Endothelial cell of umbilical vein (primary cell): ENCODE measurements around the gene ALDH8A1. TPM values are rescaled to one million over a fixed set of nuclear protein-coding genes. Genes with fewer than 3 reads are reported as not detected.

ENCODE experiments used
- BruUV-seq: library from RNA; stranded (reverse); fragments of 400-500 nt; replicated peaks from 2 replicates; lab custom pipeline; 2021; lab: Mats Ljungman, UMichigan
- CTCF ChIA-PET: fragments of 300-600, 350-600 bp; sonication (Branson Sonifier 250); formaldehyde crosslinking; loops from one replicate; lab custom pipeline; 2021; ENCODE audit warnings: antibody characterized with exemption, inconsistent platforms; lab: Charles Lee
- POLR2A ChIA-PET: fragments of 300-600, 350-600 bp; sonication (Branson Sonifier 250); formaldehyde crosslinking; loops from one replicate; lab custom pipeline; 2021; ENCODE audit warnings: antibody characterized with exemption, inconsistent platforms; lab: Charles Lee
- DNase-seq: peaks from one replicate; pipeline ENCODE4 v3.0.0-alpha.2; 2011; ENCODE audit warnings: low read depth, low spot score
- FAIRE-seq: peaks from 2 replicates; lab custom pipeline; 2011; peaks lifted over from hg19 to GRCh38; lab: Jason Lieb, UNC
- H2AFZ ChIP-seq: 2 replicates; pipeline ENCODE4 v1.6.0; 2012; ENCODE audit warnings: low read depth, low read length, control low read depth, inconsistent platforms
- H3K27ac ChIP-seq: 2 replicates; pipeline ENCODE4 v1.5.1; 2011; ENCODE audit warnings: low read depth, mild to moderate bottlenecking, control low read depth, low read length, moderate library complexity; ENCODE audit not compliant: insufficient read depth
- H3K27me3 ChIP-seq, 2 experiments: 2 replicates each; pipeline versions ENCODE4 v1.6.0 to v1.6.1; 2011; ENCODE audit warnings: low read length in 2 of 2, mixed read lengths in 1 of 2; ENCODE audit not compliant: control insufficient read depth in 2 of 2, insufficient read depth in 2 of 2
- H3K36me3 ChIP-seq, 2 experiments: 2 replicates in 1 of 2; 3 replicates in 1 of 2; pipeline ENCODE4 v1.5.1; 2011; ENCODE audit warnings: low read length in 2 of 2, mild to moderate bottlenecking in 1 of 2, moderate library complexity in 1 of 2; ENCODE audit not compliant: control insufficient read depth in 2 of 2, insufficient read depth in 2 of 2; ENCODE audit errors: extremely low read depth in 1 of 2
- H3K4me1 ChIP-seq: 3 replicates; pipeline ENCODE4 v1.5.1; 2011; ENCODE audit warnings: mild to moderate bottlenecking, low read length; ENCODE audit not compliant: control insufficient read depth, insufficient read depth; ENCODE audit errors: extremely low read depth
- H3K4me2 ChIP-seq: 2 replicates; pipeline ENCODE4 v1.6.1; 2011; ENCODE audit warnings: low read length, control low read depth, mixed read lengths; ENCODE audit not compliant: insufficient read depth
- H3K4me3 ChIP-seq, 3 experiments: fragments of 200-600 bp in 1 of 3; sonication (generic), shearing (Covaris generic) in 1 of 3; replicated peaks in 1 of 3; 2 replicates each; pipeline ENCODE4 v1.5.1; 2011 to 2016; ENCODE audit warnings: control low read depth in 3 of 3, low read length in 3 of 3, mild to moderate bottlenecking in 2 of 3, inconsistent platforms in 1 of 3, low read depth in 1 of 3, moderate library complexity in 1 of 3; ENCODE audit not compliant: insufficient read depth in 1 of 3
- H3K79me2 ChIP-seq: 2 replicates; pipeline ENCODE4 v1.6.0; 2012; ENCODE audit warnings: low read length, inconsistent platforms; ENCODE audit not compliant: control insufficient read depth, insufficient read depth
- H3K9ac ChIP-seq: replicated peaks from 2 replicates; pipeline ENCODE3; 2011; ENCODE audit warnings: low read length, control low read depth; ENCODE audit not compliant: insufficient read depth; ENCODE audit errors: extremely low read depth
- H3K9me1 ChIP-seq: replicated peaks from 3 replicates; pipeline ENCODE4 v1.6.0; 2011; ENCODE audit warnings: mild to moderate bottlenecking, low read length; ENCODE audit not compliant: control insufficient read depth, insufficient read depth; ENCODE audit errors: extremely low read depth
- H3K9me3 ChIP-seq: replicated peaks from 2 replicates; pipeline ENCODE4 v1.5.1; 2012; ENCODE audit warnings: low read length, inconsistent platforms; ENCODE audit not compliant: control insufficient read depth, insufficient read depth
- H4K20me1 ChIP-seq: replicated peaks from 2 replicates; pipeline ENCODE3; 2011; ENCODE audit warnings: mild to moderate bottlenecking, low read length; ENCODE audit not compliant: control insufficient read depth, insufficient read depth; ENCODE audit errors: extremely low read depth
- EZH2 ChIP-seq: IDR thresholded peaks from 2 replicates; pipeline ENCODE4 v1.6.1; 2012; ENCODE audit warnings: borderline replicate concordance, low read depth, mild to moderate bottlenecking, moderate library complexity, low read length, inconsistent platforms; ENCODE audit not compliant: severe bottlenecking
- FOS ChIP-seq: IDR thresholded peaks from 2 replicates; pipeline ENCODE4 v1.6.1; 2011; ENCODE audit warnings: mild to moderate bottlenecking, low read length, moderate library complexity, borderline replicate concordance; ENCODE audit not compliant: insufficient read depth
- GATA2 ChIP-seq: IDR thresholded peaks from 2 replicates; pipeline ENCODE4 v1.7.0; 2011; ENCODE audit warnings: low read depth, mild to moderate bottlenecking, moderate library complexity, mixed read lengths, low read length; ENCODE audit not compliant: insufficient read length, insufficient read depth
- JUN ChIP-seq: IDR thresholded peaks from 2 replicates; pipeline ENCODE4 v1.6.1; 2011; ENCODE audit warnings: borderline replicate concordance, low read depth; ENCODE audit not compliant: insufficient read length, insufficient read depth
- MYC ChIP-seq: IDR thresholded peaks from one replicate; pipeline ENCODE4 v1.6.1; 2011; ENCODE audit warnings: mild to moderate bottlenecking, low read depth, low read length
- POLR2A ChIP-seq: IDR thresholded peaks from 2 replicates; pipeline ENCODE4 v1.6.1; 2012; ENCODE audit warnings: low read depth, mild to moderate bottlenecking, control low read depth, low read length
- POLR2AphosphoS5 ChIP-seq: IDR thresholded peaks from 2 replicates; pipeline ENCODE4 v1.6.1; 2012; ENCODE audit warnings: low read depth, mild to moderate bottlenecking, control low read depth, low read length, moderate library complexity; ENCODE audit not compliant: insufficient read depth
- dilution Hi-C: fragments of 300-500 bp; cut with MboI; formaldehyde crosslinking; loops from one replicate; pipeline ENCODE4 v1.15.0; 2019; ENCODE audit warnings: low sequenced_read_pairs; ENCODE audit not compliant: extremely low pct_ligation_motif_present
- intact Hi-C: fragments of 100-400 bp; cut with micrococcal nuclease; formaldehyde crosslinking; loops from one replicate; pipeline ENCODE4 v1.10.0; 2022
- polyA plus RNA-seq, 4 experiments: library from polyadenylated mRNA; depleted of rRNA in 3 of 4; stranded (reverse) in 3 of 4; unstranded in 1 of 4; fragments of >200 nt; gene quantifications; 2 replicates each; pipeline versions ENCODE4 v1.2.1 to v1.2.3, GENCODE V29; 2011 to 2012; ENCODE audit warnings: missing spikeins in 1 of 4
- total RNA-seq: library from RNA; stranded (reverse); gene quantifications from 2 replicates; pipeline ENCODE4 v1.2.3, GENCODE V29; 2021
- TF ChIP-seq, protein P1 (sequence below): IDR thresholded peaks from 2 replicates; pipeline ENCODE4 v1.6.1; 2011; ENCODE audit not compliant: insufficient read depth, insufficient read length
- TF ChIP-seq, protein P2 (sequence below), 2 donors: IDR thresholded peaks; 1 replicate in 1 of 2; 2 replicates in 1 of 2; pipeline ENCODE4 v1.5.1; 2011; ENCODE audit warnings: low read length in 2 of 2, mild to moderate bottlenecking in 2 of 2, moderate library complexity in 2 of 2, control low read depth in 1 of 2, inconsistent platforms in 1 of 2, low read depth in 1 of 2; ENCODE audit not compliant: insufficient read depth in 1 of 2; ENCODE audit errors: extremely low read depth in 1 of 2

The ALDH8A1 gene
- total and polyA plus RNA-seq, 2 donors (not counting 3 experiments of a cell fraction or from before 2014, with no cell fraction given), result 0.08 to 0.95 TPM

DNA sequence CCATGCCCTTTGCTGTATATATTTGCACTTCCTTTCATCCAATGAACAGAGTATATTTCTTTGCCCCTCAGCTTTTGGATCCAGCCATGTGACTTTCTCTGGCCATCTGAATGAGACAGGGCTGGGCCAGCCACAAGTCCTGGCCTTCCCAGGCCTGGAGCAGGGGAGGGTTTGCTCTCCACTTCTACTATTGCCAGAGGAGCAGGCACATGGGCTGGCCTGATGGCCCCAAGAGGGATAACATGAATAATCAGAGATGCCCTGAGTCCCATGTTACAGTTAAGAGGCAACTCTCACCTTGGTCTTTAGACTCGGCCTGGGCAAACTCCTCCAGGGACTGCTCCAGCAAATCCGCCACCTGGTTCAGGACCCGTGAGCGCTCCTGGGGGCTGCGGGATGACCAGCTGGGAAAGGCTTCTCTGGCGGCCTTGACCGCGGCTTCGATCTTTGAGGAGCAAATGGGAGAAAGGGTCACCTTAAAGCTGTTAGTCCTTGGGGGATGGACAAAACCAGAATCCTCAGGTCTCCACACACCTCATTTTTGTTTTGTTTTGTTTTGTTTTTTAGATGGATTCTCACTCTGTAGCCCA lies 6.3 kb downstream of the ALDH8A1 start:
- H3K9ac ChIP-seq, result no peak overlapping the region
- dilution Hi-C loops, result no loop called here
- H3K4me2 ChIP-seq, result no peak overlapping the region
- H3K27ac ChIP-seq, result no peak overlapping the region
- no peaks in the 10 kb centered on the region for H4K20me1 ChIP-seq
- H3K4me3 ChIP-seq, result no peak overlapping the region
- ChIA-PET POLR2A (no interaction called here), CTCF (interaction anchor here (1.1 to 2.0 kb wide), 4 partner anchors 59 to 820 kb away, joined by 3 to 7 read pairs (median 4); no protein-coding TSS in a partner anchor)
- H3K79me2 ChIP-seq, result no peaks in the 10 kb centered on the region
- H3K36me3 ChIP-seq, result no peaks in the 10 kb centered on the region
- no peaks in the 10 kb centered on the region for H3K27me3 ChIP-seq
- no peaks in the 10 kb centered on the region for H3K9me3 ChIP-seq
- TF ChIP-seq GATA2 (no peak), JUN (no peak), EZH2 (no peak), MYC (no peak), POLR2AphosphoS5 (no peak), FOS (no peak), POLR2A (no peak)
- TF ChIP-seq, protein P1, sequence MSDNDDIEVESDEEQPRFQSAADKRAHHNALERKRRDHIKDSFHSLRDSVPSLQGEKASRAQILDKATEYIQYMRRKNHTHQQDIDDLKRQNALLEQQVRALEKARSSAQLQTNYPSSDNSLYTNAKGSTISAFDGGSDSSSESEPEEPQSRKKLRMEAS, result no peak
- TF ChIP-seq, protein P2, sequence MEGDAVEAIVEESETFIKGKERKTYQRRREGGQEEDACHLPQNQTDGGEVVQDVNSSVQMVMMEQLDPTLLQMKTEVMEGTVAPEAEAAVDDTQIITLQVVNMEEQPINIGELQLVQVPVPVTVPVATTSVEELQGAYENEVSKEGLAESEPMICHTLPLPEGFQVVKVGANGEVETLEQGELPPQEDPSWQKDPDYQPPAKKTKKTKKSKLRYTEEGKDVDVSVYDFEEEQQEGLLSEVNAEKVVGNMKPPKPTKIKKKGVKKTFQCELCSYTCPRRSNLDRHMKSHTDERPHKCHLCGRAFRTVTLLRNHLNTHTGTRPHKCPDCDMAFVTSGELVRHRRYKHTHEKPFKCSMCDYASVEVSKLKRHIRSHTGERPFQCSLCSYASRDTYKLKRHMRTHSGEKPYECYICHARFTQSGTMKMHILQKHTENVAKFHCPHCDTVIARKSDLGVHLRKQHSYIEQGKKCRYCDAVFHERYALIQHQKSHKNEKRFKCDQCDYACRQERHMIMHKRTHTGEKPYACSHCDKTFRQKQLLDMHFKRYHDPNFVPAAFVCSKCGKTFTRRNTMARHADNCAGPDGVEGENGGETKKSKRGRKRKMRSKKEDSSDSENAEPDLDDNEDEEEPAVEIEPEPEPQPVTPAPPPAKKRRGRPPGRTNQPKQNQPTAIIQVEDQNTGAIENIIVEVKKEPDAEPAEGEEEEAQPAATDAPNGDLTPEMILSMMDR (IDR thresholded peaks at IDR 0.05; ENCODE audit: extremely low read depth in 1 of 2, insufficient read depth in 1 of 2, low read depth in 1 of 2, low read length in 2 of 2), result no peak
- no peak overlapping the region for H2AFZ ChIP-seq
- H3K9me1 ChIP-seq, result no peaks in the 10 kb centered on the region
- BruUV-seq, result no TSS peak
- H3K4me1 ChIP-seq, result no peaks in the 10 kb centered on the region
- DNase-seq, result no peak
- intact Hi-C loops, result no loop called here
- no peak for FAIRE-seq
